PC-9 (cell line): ENCODE data around the gene USP53. TPM values are rescaled to one million over a fixed set of nuclear protein-coding genes. Genes with fewer than 3 reads are reported as not detected.
A peak's percentile ranks its signal among the peaks of the same experiment; 100 is the strongest.

ENCODE experiments used
- BruUV-seq: library from RNA; stranded (reverse); fragments of 400-500 nt; replicated peaks from 2 replicates; lab custom pipeline; 2021; lab: Mats Ljungman, UMichigan
- CTCF ChIA-PET: fragments of 300-600 bp; sonication (Branson Sonifier 250); formaldehyde crosslinking; loops from one replicate; lab custom pipeline; 2022; ENCODE audit warnings: antibody characterized with exemption; lab: Charles Lee
- POLR2A ChIA-PET: fragments of 300-600 bp; sonication (Branson Sonifier 250); formaldehyde crosslinking; loops from one replicate; lab custom pipeline; 2022; ENCODE audit warnings: antibody characterized with exemption; ENCODE audit not compliant: unreplicated experiment; lab: Charles Lee
- DNase-seq, 2 experiments: peaks; one replicate each; pipeline versions ENCODE4 v3.0.0 to v3.0.0-alpha.2; 2015 to 2022; ENCODE audit warnings: mixed read lengths in 1 of 2
- H2AFZ ChIP-seq: fragments of 200-600 bp; sonication (generic); 2 replicates; pipeline ENCODE4 v1.8.1; 2017; ENCODE audit warnings: antibody characterized with exemption
- H3F3A ChIP-seq: fragments of 200-600 bp; sonication (generic); 2 replicates; pipeline ENCODE4 v1.8.1; 2017; ENCODE audit warnings: antibody characterized with exemption, mild to moderate bottlenecking, low read depth; ENCODE audit not compliant: insufficient read depth
- H3K27ac ChIP-seq: fragments of 200-600 bp; sonication (generic); 2 replicates; pipeline ENCODE4 v1.6.1; 2016; ENCODE audit warnings: mixed run types
- H3K27me3 ChIP-seq: fragments of 200-600 bp; sonication (generic); 2 replicates; pipeline ENCODE4 v1.6.1; 2016; ENCODE audit warnings: low read depth, mixed run types; ENCODE audit not compliant: insufficient read depth
- H3K36me3 ChIP-seq: fragments of 200-600 bp; sonication (generic); 2 replicates; pipeline ENCODE4 v1.6.1; 2016; ENCODE audit warnings: low read depth, mixed run types
- H3K4me1 ChIP-seq: fragments of 200-600 bp; sonication (generic); replicated peaks from 2 replicates; pipeline ENCODE4 v1.6.1; 2016; ENCODE audit warnings: mixed run types; ENCODE audit not compliant: insufficient read depth
- H3K4me2 ChIP-seq: fragments of 200-600 bp; sonication (generic); 2 replicates; pipeline ENCODE4 v1.6.1; 2017; ENCODE audit warnings: mixed run types
- H3K4me3 ChIP-seq: fragments of 200-600 bp; sonication (generic); 2 replicates; pipeline ENCODE4 v1.6.1; 2016; ENCODE audit warnings: mixed run types
- H3K79me2 ChIP-seq: fragments of 200-600 bp; sonication (generic); 2 replicates; pipeline ENCODE4 v1.6.1; 2017; ENCODE audit warnings: low read depth, mixed run types
- H3K9me2 ChIP-seq: fragments of 200-600 bp; sonication (generic); 2 replicates; pipeline ENCODE4 v1.8.1; 2017; ENCODE audit warnings: mild to moderate bottlenecking; ENCODE audit not compliant: insufficient read depth
- H3K9me3 ChIP-seq: fragments of 200-600 bp; sonication (generic); 2 replicates; pipeline ENCODE4 v1.8.1; 2016; ENCODE audit warnings: low read depth; ENCODE audit not compliant: insufficient read depth
- H4K20me1 ChIP-seq: fragments of 200-600 bp; sonication (generic); 2 replicates; pipeline ENCODE4 v1.8.1; 2017; ENCODE audit not compliant: insufficient read depth
- EZH2 ChIP-seq: fragments of 200-600 bp; sonication (generic); IDR thresholded peaks from 2 replicates; pipeline ENCODE4 v1.8.0; 2017; ENCODE audit warnings: antibody characterized with exemption, low read depth
- intact Hi-C: fragments of 100-400 bp; cut with micrococcal nuclease; formaldehyde crosslinking; loops from one replicate; pipeline ENCODE4 v1.10.0; 2022; ENCODE audit not compliant: unreplicated experiment
- total RNA-seq: library from RNA; stranded (reverse); gene quantifications from 2 replicates; pipeline ENCODE4 v1.2.3, GENCODE V29; 2021
- TF ChIP-seq, protein P1 (sequence below): fragments of 200-600 bp; sonication (generic); conservative IDR thresholded peaks from 2 replicates; pipeline ENCODE4 v1.6.1; 2017; ENCODE audit warnings: mixed run types, antibody characterized with exemption, mild to moderate bottlenecking, moderate library complexity

Gene USP53
- total RNA-seq, 1 experiment from 2014 or later, result 19.3 TPM

GRCh38 chr4:119313237-119313636 lies 100.7 kb downstream of the USP53 start:
- TF ChIP-seq EZH2, result no peak
- TF ChIP-seq, protein P1, sequence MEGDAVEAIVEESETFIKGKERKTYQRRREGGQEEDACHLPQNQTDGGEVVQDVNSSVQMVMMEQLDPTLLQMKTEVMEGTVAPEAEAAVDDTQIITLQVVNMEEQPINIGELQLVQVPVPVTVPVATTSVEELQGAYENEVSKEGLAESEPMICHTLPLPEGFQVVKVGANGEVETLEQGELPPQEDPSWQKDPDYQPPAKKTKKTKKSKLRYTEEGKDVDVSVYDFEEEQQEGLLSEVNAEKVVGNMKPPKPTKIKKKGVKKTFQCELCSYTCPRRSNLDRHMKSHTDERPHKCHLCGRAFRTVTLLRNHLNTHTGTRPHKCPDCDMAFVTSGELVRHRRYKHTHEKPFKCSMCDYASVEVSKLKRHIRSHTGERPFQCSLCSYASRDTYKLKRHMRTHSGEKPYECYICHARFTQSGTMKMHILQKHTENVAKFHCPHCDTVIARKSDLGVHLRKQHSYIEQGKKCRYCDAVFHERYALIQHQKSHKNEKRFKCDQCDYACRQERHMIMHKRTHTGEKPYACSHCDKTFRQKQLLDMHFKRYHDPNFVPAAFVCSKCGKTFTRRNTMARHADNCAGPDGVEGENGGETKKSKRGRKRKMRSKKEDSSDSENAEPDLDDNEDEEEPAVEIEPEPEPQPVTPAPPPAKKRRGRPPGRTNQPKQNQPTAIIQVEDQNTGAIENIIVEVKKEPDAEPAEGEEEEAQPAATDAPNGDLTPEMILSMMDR, result no peak
- H4K20me1 ChIP-seq, result no peaks in the 10 kb centered on the region
- DNase-seq, result no peak
- H3K36me3 ChIP-seq, result no peaks in the 10 kb centered on the region
- ChIA-PET POLR2A (no interaction called here), CTCF (no interaction called here)
- no peak overlapping the region for H3K27ac ChIP-seq
- no peaks in the 10 kb centered on the region for H3K9me2 ChIP-seq
- no peak overlapping the region for H3K4me2 ChIP-seq
- H3K4me1 ChIP-seq, result no peaks in the 10 kb centered on the region
- no peak overlapping the region for H3K4me3 ChIP-seq
- no peaks in the 10 kb centered on the region for H3K79me2 ChIP-seq
- intact Hi-C loops, result loop anchor here (5.0 kb wide), 2 partner anchors 314 to 744 kb away; partner anchors contain the start of gene PDE5A
- H3K9me3 ChIP-seq, result no peaks in the 10 kb centered on the region
- H2AFZ ChIP-seq, result no peak overlapping the region
- H3F3A ChIP-seq, result no peaks in the 10 kb centered on the region
- BruUV-seq, result no TSS peak
- no peaks in the 10 kb centered on the region for H3K27me3 ChIP-seq

DNA sequence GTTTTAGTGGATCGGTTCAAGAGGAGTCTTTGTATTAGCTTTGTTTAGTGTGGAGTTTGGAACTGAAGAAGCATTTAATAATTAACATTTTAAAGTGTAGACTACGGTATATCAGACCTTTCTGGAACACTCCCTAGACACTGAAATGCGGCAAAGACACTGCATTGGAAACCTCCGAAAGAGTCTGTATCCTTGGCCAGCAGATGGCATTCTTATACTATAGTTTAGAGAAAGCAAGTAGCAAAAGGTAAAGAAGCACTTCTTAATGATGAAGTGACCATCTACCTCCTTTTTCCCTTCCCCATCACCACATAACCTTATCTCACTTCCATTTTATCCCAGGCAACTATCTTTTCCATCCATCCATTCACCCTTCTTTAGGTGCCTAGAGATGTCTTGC lies 101.8 kb downstream of the USP53 start:
- ChIA-PET CTCF (no interaction called here), POLR2A (no interaction called here)
- BruUV-seq, result no TSS peak
- Histone ChIP-seq H3K4me3 (no peak overlapping the region), H3K27me3 (no peaks in the 10 kb centered on the region), H3K9me3 (no peaks in the 10 kb centered on the region), H3K9me2 (no peaks in the 10 kb centered on the region), H3K4me1 (no peaks in the 10 kb centered on the region), H2AFZ (no peak overlapping the region), H3K36me3 (no peaks in the 10 kb centered on the region), H3K79me2 (no peaks in the 10 kb centered on the region), H4K20me1 (no peaks in the 10 kb centered on the region), H3K4me2 (no peak overlapping the region), H3F3A (no peaks in the 10 kb centered on the region), H3K27ac (no peak overlapping the region)
- TF ChIP-seq, protein P1, result peak; percentile 43
- no peak for TF ChIP-seq EZH2
- no peak for DNase-seq
- intact Hi-C loops, result loop anchor here (5.0 kb wide), 2 partner anchors 313 to 743 kb away; partner anchors contain the start of gene PDE5A

DNA sequence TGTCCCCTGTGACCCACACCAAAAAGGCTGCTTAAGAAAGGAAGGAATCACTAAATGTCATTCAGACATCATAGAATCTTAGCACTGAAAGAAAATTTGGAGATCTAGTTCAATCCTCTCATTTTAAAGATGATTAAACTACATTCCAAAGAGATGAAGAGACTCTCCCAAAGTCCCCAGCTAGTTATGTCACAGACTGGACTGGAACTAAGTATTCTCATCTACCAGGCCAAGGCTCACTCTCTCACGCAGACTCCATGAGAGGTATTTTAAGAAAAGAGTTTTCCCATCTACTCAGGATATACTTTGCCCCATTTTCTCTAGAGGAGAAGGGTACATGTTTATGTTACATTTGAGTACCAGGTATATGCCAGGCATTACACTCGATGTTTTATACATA lies 102.5 kb downstream of the USP53 start:
- Histone ChIP-seq H3K4me1 (no peaks in the 10 kb centered on the region), H3K4me3 (no peak overlapping the region), H3K79me2 (no peaks in the 10 kb centered on the region), H3K36me3 (no peaks in the 10 kb centered on the region), H3K4me2 (no peak overlapping the region), H4K20me1 (no peaks in the 10 kb centered on the region), H3K27ac (no peak overlapping the region), H2AFZ (no peak overlapping the region), H3K27me3 (no peaks in the 10 kb centered on the region), H3K9me3 (no peaks in the 10 kb centered on the region), H3K9me2 (no peaks in the 10 kb centered on the region), H3F3A (no peaks in the 10 kb centered on the region)
- no TSS peak for BruUV-seq
- no peak for DNase-seq
- intact Hi-C loops, result no loop called here
- TF ChIP-seq, protein P1, result no peak
- no peak for TF ChIP-seq EZH2
- POLR2A ChIA-PET, result no interaction called here
- CTCF ChIA-PET, result no interaction called here
